Body of pancreas (tissue), 4 donors: ENCODE data around the gene SLC12A5.

Experiments
- CTCF ChIP-seq, 7 experiments: fragments of 450-650 bp in 4 of 7; fragments of 200-600 bp in 3 of 7; sonication (generic) in 3 of 7; IDR thresholded peaks; one replicate each; pipeline ENCODE4 v1.5.1; 2016 to 2019; ENCODE audit warnings: antibody characterized with exemption in 7 of 7
- POLR2A ChIP-seq, 3 donors: fragments of 450-650 bp; IDR thresholded peaks; one replicate each; pipeline ENCODE4 v1.6.1; 2016; ENCODE audit warnings: antibody characterized with exemption in 3 of 3, mild to moderate bottlenecking in 2 of 3

- TF ChIP-seq CTCF (IDR thresholded peaks at IDR 0.05) (no peak), POLR2A (IDR thresholded peaks at IDR 0.05) (no peak)
Observed at GRCh38 chr20:46018112-46018511, 10.9 kb upstream of the SLC12A5 start.
